Measurements from ENCODE around the gene EHMT1. TPM values are rescaled to one million over a fixed set of nuclear protein-coding genes. Genes with fewer than 3 reads are reported as not detected.

The EHMT1 gene
- polyA plus RNA-seq, 1 of the 3 experiments (the other 2 are of a cell fraction) = 39.5 TPM

DNA sequence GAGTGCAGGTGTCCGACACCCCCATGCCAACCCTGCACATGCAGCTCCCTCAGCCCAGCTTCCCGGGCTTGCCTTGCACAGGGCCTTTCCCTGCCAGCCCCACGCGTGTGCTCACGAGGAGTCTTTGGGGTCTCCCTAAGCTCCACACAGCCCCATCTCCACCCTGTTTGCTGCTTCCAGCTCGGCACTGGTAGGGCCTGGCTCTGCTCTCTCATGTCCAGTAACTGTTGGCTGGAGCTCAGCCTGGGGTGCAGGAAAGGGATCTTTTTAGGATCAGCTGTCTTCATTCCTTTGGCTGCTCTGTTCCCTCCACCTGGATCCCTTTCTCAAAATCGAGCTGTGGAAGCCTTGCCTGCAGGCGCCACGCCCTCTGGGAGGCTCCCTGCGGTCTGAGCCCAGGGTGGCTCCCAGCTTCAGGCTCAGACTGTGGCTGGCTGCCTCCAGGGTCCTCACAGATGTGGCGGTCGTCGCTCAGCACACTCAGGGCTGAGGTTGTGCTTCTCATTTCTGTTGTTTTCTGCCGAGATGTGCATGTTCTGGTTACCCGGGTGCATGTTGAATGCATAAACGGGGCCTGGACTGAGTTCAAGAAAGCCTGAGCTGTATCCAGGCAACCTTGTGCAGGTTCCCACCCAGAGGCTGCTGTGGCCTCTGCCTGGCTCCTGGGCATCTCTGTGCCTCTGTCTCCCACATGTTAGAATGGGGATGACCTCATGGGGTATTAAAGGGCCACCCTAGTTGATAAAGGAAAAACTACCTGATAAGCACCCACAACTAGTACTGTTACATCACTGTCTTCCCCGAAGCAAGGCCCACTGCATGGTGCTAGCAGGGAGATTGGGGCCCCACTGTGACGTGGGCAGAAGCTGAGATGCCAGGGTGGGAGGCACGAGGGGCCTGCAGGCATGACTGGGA is 263.0 kb downstream of the EHMT1 start:
- Histone ChIP-seq H3K4me1 (ENCODE audit: control insufficient read depth in 1 of 2, insufficient read depth in 2 of 2, low read depth in 1 of 2, low read length in 1 of 2) (peaks cover 0 to 13% of the 10 kb centered on the region in 2 experiments; a peak in 1 of 4 replicates), H3K36me3 (replicated peaks in 1 of 2; ENCODE audit: control insufficient read depth in 1 of 2, insufficient read depth in 2 of 2, low read length in 1 of 2) (no peaks in the 10 kb centered on the region), H3K9ac (no peak overlapping the region), H2AFZ (ENCODE audit: low read depth) (no peak overlapping the region), H3K4me2 (no peak overlapping the region), H3F3A (replicated peaks; ENCODE audit: insufficient read depth) (no peaks in the 10 kb centered on the region), H3K79me2 (ENCODE audit: insufficient read depth) (no peaks in the 10 kb centered on the region), H3K9me2 (no peaks in the 10 kb centered on the region), H3K9me3 (no peaks in the 10 kb centered on the region), H3K27me3 (ENCODE audit: insufficient read depth) (no peaks in the 10 kb centered on the region), H3K27ac (ENCODE audit: low read depth in 2 of 2, low read length in 1 of 2) (no peak overlapping the region), H4K20me1 (ENCODE audit: insufficient read depth) (no peaks in the 10 kb centered on the region), H3K4me3 (ENCODE audit: low read depth in 2 of 2, low read length in 1 of 2) (no peak overlapping the region)
- ChIA-PET CTCF (interaction anchor here (1.0 to 1.2 kb wide), 2 partner anchors 16 to 209 kb away, joined by 3 to 4 read pairs; no protein-coding TSS in a partner anchor), POLR2A (no interaction called here)
- no peak for DNase-seq
- TF ChIP-seq ELF1 (IDR thresholded peaks at IDR 0.05) (no peak), YY1 (IDR thresholded peaks at IDR 0.05; ENCODE audit: low read depth) (no peak), REST (IDR thresholded peaks at IDR 0.05; ENCODE audit: low read depth, low read length) (no peak), USF1 (IDR thresholded peaks at IDR 0.05; ENCODE audit: borderline replicate concordance, low read depth) (no peak), IRF3 (IDR thresholded peaks at IDR 0.05; ENCODE audit: low read depth, low read length) (no peak), ZBTB33 (IDR thresholded peaks at IDR 0.05; ENCODE audit: borderline replicate concordance, low read depth) (no peak), MEF2A (IDR thresholded peaks at IDR 0.05; ENCODE audit: borderline replicate concordance, low read depth) (no peak), CHD2 (IDR thresholded peaks at IDR 0.05; ENCODE audit: low read length, partially characterized antibody) (no peak), TAF1 (IDR thresholded peaks at IDR 0.05; ENCODE audit: borderline replicate concordance, low read depth, low read length) (no peak), NRF1 (IDR thresholded peaks at IDR 0.05; ENCODE audit: low read depth, low read length) (no peak), TEAD4 (IDR thresholded peaks at IDR 0.05; ENCODE audit: borderline replicate concordance, insufficient read depth) (no peak), NFIC (IDR thresholded peaks at IDR 0.05; ENCODE audit: borderline replicate concordance) (no peak), RXRA (IDR thresholded peaks at IDR 0.05; ENCODE audit: borderline replicate concordance, low read depth) (no peak), RAD21 (IDR thresholded peaks at IDR 0.05; ENCODE audit: low read length) (no peak), MXI1 (IDR thresholded peaks at IDR 0.05; ENCODE audit: low read depth, low read length) (no peak)
- TF ChIP-seq, protein P1, sequence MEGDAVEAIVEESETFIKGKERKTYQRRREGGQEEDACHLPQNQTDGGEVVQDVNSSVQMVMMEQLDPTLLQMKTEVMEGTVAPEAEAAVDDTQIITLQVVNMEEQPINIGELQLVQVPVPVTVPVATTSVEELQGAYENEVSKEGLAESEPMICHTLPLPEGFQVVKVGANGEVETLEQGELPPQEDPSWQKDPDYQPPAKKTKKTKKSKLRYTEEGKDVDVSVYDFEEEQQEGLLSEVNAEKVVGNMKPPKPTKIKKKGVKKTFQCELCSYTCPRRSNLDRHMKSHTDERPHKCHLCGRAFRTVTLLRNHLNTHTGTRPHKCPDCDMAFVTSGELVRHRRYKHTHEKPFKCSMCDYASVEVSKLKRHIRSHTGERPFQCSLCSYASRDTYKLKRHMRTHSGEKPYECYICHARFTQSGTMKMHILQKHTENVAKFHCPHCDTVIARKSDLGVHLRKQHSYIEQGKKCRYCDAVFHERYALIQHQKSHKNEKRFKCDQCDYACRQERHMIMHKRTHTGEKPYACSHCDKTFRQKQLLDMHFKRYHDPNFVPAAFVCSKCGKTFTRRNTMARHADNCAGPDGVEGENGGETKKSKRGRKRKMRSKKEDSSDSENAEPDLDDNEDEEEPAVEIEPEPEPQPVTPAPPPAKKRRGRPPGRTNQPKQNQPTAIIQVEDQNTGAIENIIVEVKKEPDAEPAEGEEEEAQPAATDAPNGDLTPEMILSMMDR (IDR thresholded peaks at IDR 0.05) = no peak
- 38% methylated on average over 12 of the region's 19 CpGs for WGBS (ENCODE audit: low lambda C conversion rate)
